Pancreas (tissue), 10 donors: ENCODE results near the gene ZBTB16. TPM values are rescaled to one million over a fixed set of nuclear protein-coding genes. Genes with fewer than 3 reads are reported as not detected.

Experiments used
- ATAC-seq, 4 donors: fragments of 200-7000 bp; cut with Tn5 transposase; one replicate each; pipeline versions ENCODE4 v1.8.0 to v1.9.1; 2020; ENCODE audit warnings: mild to moderate bottlenecking in 4 of 4, moderate library complexity in 4 of 4
- DNase-seq, 6 donors: peaks; one replicate each; pipeline ENCODE4 v3.0.0-alpha.2; 2020
- FAIRE-seq: peaks from 2 replicates; lab custom pipeline; 2012; peaks lifted over from hg19 to GRCh38; lab: Jason Lieb, UNC
- H3K27ac ChIP-seq, 4 donors: fragments of 200-600 bp; sonication (generic); 1 replicate in 3 of 4; 2 replicates in 1 of 4; pipeline versions ENCODE4 v1.5.0 to v1.8.0; 2020
- H3K27me3 ChIP-seq, 4 donors: fragments of 200-600 bp; one replicate each; pipeline ENCODE4 v1.8.0; 2021
- H3K36me3 ChIP-seq, 3 donors: fragments of 200-600 bp; sonication (generic) in 1 of 3; one replicate each; pipeline versions ENCODE4 v1.5.0 to v1.8.0; 2020 to 2021
- H3K4me1 ChIP-seq, 3 donors: fragments of 200-600 bp; one replicate each; pipeline ENCODE4 v1.8.0; 2021
- H3K4me3 ChIP-seq, 4 donors: fragments of 200-600 bp; sonication (generic) in 2 of 4; one replicate each; pipeline versions ENCODE4 v1.5.0 to v1.8.0; 2020 to 2021
- H3K9me3 ChIP-seq, 4 donors: fragments of 200-600 bp; one replicate each; pipeline ENCODE4 v1.8.0; 2021
- CTCF ChIP-seq, 4 donors: fragments of 200-600 bp; sonication (generic) in 3 of 4; IDR thresholded peaks; one replicate each; pipeline versions ENCODE4 v1.5.0 to v1.8.0; 2021; ENCODE audit warnings: antibody characterized with exemption in 4 of 4
- WGBS, 2 donors: extraction: QIAGEN DNeasy Blood & Tissue Kit; methylation state at CpG; one replicate each; pipeline ENCODE4 v1.1.7; 2013; 5-methylcytosine and 5-hydroxymethylcytosine counted together
- intact Hi-C, 3 donors: fragments of 100-400 bp; cut with DNase I; formaldehyde crosslinking; loops; one replicate each; pipeline versions ENCODE4 v1.11.1 to v1.14.2; 2022
- polyA plus RNA-seq, 2 donors: library from polyadenylated mRNA; stranded (reverse); fragments of 200-250 nt; gene quantifications; one replicate each; pipeline ENCODE4 v1.2.3, GENCODE V29; 2013
- total RNA-seq, 6 donors: library from RNA; stranded (reverse); fragmentation: NEBNext Ultra II Directional in 4 of 6; extraction: Animal tissue kit (Norgen Biotek cat#: 25700) in 4 of 6; gene quantifications; one replicate each; pipeline versions ENCODE4 v1.2.1 to v1.2.4, GENCODE V29; 2021 to 2023
- donor health status: healthy with polysubstance abuse.
- donor health status: DM: no; HTN: no; CAD: no; lungs with moderate emphysema.
- donor health status: DM: no; HTN: no; CAD: no.
- donor health status: control.
- donor health status: control.
- donor health status: Bipolar disorder and iron deficiency.
- donor health status: DM: yes; HTN: yes; CAD: no.
- donor health status: DM: no; HTN: no; CAD: no.
- donor health status: DM: no; HTN: no; CAD: no.
- donor health status: DM: yes; HTN: yes; CAD: no.

The ZBTB16 gene
- total and polyA plus RNA-seq, 8 donors, result 8.1 to 76.4 (median 42.3) TPM

GRCh38 chr11:114075344-114075610 lies 15.8 kb downstream of the ZBTB16 start:
- H3K27me3 ChIP-seq, result no peaks in the 10 kb centered on the region
- DNase-seq, result peak in 1 of 6 donors; percentile 21
- no peak for FAIRE-seq
- H3K36me3 ChIP-seq, result peaks cover 0 to 8% (median 4%) of the 10 kb centered on the region in 3 donors
- no peak for ATAC-seq
- no peak overlapping the region for H3K27ac ChIP-seq
- no peaks in the 10 kb centered on the region for H3K9me3 ChIP-seq
- H3K4me1 ChIP-seq, result peaks cover 36 to 41% (median 38%) of the 10 kb centered on the region in 3 donors
- intact Hi-C loops, result no loop called here
- WGBS, 2 donors, result 95% methylated on average over 6 of the region's 6 CpGs
- TF ChIP-seq CTCF (IDR thresholded peaks at IDR 0.05), result no peak
- no peak overlapping the region for H3K4me3 ChIP-seq

DNA sequence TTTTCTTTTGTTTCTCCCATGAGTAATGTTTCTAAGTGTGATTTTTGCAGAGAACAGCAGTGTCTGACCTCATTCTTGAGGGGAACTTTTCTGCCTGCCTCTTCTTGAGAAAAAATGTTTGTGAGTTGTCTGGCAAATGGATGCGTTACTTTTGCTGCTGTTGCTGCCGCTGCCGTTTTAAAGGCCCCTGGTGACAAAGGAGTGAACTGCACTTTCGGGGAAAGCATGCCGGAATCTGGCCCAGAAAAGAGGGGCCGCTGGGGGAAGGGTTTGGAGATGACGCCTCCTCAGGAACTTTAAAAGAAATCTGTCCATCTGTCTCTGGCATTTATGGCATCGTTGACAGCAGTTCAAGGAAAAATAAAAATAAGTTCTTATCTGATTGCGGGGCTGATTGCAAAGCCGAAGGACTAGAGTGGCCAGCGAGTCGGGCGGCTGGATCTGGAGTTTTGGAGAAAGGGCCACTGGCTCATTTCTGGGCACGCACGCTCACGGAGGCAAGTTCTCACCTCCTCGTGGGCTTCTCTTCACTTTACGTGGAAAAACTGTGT lies 16.5 kb downstream of the ZBTB16 start:
- 56 to 64% methylated on average over 18 of the region's 18 CpGs for WGBS, 2 donors
- peak; percentile 17 to 43 (median 26) for TF ChIP-seq CTCF (IDR thresholded peaks at IDR 0.05)
- peaks cover 40 to 48% (median 42%) of the 10 kb centered on the region in 3 donors for H3K4me1 ChIP-seq
- FAIRE-seq (no peak), DNase-seq (peak in 1 of 6 donors; percentile 38), ATAC-seq (no peak)
- H3K27me3 ChIP-seq, result no peaks in the 10 kb centered on the region
- H3K27ac ChIP-seq, result no peak overlapping the region
- no peaks in the 10 kb centered on the region for H3K9me3 ChIP-seq
- intact Hi-C loops, result no loop called here
- H3K36me3 ChIP-seq, result peaks cover 0 to 4% (median 3%) of the 10 kb centered on the region in 3 donors
- no peak overlapping the region for H3K4me3 ChIP-seq

GRCh38 chr11:114076921-114077331 lies 17.4 kb downstream of the ZBTB16 start:
- H3K27ac ChIP-seq, result peak overlapping the region in 1 of 4 donors; percentile 5
- peaks cover 0 to 4% (median 3%) of the 10 kb centered on the region in 3 donors for H3K36me3 ChIP-seq
- 71 to 73% methylated on average over 3 of the region's 3 CpGs for WGBS, 2 donors
- H3K4me3 ChIP-seq, result no peak overlapping the region
- no peaks in the 10 kb centered on the region for H3K9me3 ChIP-seq
- FAIRE-seq, result no peak
- no peak for TF ChIP-seq CTCF (IDR thresholded peaks at IDR 0.05)
- no peak for ATAC-seq
- DNase-seq, result peak in 1 of 6 donors; percentile 17
- peaks cover 40 to 52% (median 50%) of the 10 kb centered on the region in 3 donors for H3K4me1 ChIP-seq
- intact Hi-C loops, result no loop called here
- no peaks in the 10 kb centered on the region for H3K27me3 ChIP-seq

DNA sequence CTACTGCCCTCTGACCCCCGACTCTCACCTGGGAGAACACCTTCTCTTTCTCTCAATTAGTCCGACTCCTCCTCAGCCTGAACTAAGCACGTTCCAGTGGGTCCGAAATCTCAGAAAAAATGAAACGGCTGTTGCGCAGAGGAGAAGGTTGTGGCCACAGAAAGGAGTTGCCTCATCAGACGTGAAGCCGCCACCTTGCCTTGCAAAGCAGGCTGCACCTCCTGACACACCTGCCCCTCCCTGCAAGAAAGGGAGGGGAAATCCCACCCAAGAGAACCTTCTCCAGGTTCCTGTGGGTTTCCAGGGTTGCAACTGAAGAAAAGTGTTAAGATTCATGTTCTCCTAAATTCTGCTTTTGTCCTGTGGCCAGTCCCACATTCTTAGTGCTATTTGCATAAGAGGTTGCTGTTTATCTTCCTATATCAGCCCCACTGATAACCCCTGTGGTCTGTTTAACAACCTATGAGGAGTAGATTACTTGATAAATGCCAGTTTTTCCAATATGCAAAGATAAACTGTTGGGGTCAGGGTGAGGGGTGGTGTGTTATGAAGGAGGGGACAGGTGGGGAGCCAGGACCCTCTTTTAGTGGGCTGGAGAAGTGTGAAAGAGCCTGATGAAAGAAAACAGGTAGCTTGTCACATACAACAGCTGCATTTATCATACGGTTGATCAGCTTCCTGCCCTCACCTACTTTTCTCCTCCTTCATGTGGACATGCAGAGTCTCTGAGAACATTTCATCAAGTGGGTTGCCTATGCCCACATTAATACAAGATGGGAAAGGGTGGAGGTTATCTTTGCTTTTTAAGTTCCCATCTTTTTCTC lies 18.2 kb downstream of the ZBTB16 start:
- DNase-seq (peak in 1 of 6 donors; percentile 24), FAIRE-seq (no peak), ATAC-seq (peak in 1 of 4 donors; percentile 8)
- Histone ChIP-seq H3K9me3 (no peaks in the 10 kb centered on the region), H3K4me3 (no peak overlapping the region), H3K27ac (peak overlapping the region in 2 of 4 donors; percentile 53 to 61), H3K36me3 (peaks cover 0 to 4% (median 3%) of the 10 kb centered on the region in 3 donors), H3K4me1 (peaks cover 40 to 58% (median 58%) of the 10 kb centered on the region in 3 donors), H3K27me3 (no peaks in the 10 kb centered on the region)
- intact Hi-C loops, result no loop called here
- 71 to 76% methylated on average over 9 of the region's 9 CpGs for WGBS, 2 donors
- no peak for TF ChIP-seq CTCF (IDR thresholded peaks at IDR 0.05)
